ENCODE results near the gene GIT2. TPM values are rescaled to one million over a fixed set of nuclear protein-coding genes. Genes with fewer than 3 reads are reported as not detected.

The GIT2 gene
- total and polyA plus RNA-seq, 2 of the 8 experiments (the other 6 are each of a cell fraction or from before 2014, with no cell fraction given), result 9.6 to 20.7 TPM

DNA sequence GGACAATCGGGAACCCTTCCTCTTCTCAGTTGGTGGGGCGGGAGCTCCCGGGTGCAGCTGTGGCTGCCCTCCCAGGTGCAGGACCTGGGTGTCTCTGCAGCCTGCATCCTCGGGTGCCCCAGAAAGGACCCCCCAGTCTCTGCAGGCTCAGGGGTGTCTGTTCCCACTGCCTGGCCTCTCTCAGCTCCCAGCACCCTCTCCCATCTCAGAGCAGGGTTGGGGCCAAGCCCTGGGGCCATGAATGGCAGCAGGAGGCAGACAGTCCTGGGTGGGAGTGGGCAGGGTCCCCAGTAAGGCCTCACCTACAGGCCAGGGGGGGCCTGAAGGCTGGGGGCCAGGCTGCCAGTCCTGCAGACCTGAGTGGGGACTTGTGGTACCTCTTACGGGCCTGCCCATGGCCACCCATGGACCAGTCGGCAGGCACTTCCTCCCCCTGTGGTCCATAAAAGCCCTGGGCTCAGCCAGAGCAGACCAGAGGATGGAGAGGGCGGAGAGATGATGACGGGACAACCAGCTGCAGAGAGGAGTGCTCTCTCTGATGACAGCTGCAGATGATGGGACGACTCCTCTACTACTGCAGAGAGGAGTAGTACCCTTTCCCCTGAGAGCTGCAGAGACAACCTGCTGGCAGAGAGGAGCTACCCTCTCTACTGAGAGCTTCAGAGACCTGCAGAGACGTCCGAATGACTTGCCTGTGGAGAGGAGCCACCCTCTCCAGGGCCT is 69.5 kb downstream of the GIT2 start (continued):
- TF ChIP-seq, protein P1, sequence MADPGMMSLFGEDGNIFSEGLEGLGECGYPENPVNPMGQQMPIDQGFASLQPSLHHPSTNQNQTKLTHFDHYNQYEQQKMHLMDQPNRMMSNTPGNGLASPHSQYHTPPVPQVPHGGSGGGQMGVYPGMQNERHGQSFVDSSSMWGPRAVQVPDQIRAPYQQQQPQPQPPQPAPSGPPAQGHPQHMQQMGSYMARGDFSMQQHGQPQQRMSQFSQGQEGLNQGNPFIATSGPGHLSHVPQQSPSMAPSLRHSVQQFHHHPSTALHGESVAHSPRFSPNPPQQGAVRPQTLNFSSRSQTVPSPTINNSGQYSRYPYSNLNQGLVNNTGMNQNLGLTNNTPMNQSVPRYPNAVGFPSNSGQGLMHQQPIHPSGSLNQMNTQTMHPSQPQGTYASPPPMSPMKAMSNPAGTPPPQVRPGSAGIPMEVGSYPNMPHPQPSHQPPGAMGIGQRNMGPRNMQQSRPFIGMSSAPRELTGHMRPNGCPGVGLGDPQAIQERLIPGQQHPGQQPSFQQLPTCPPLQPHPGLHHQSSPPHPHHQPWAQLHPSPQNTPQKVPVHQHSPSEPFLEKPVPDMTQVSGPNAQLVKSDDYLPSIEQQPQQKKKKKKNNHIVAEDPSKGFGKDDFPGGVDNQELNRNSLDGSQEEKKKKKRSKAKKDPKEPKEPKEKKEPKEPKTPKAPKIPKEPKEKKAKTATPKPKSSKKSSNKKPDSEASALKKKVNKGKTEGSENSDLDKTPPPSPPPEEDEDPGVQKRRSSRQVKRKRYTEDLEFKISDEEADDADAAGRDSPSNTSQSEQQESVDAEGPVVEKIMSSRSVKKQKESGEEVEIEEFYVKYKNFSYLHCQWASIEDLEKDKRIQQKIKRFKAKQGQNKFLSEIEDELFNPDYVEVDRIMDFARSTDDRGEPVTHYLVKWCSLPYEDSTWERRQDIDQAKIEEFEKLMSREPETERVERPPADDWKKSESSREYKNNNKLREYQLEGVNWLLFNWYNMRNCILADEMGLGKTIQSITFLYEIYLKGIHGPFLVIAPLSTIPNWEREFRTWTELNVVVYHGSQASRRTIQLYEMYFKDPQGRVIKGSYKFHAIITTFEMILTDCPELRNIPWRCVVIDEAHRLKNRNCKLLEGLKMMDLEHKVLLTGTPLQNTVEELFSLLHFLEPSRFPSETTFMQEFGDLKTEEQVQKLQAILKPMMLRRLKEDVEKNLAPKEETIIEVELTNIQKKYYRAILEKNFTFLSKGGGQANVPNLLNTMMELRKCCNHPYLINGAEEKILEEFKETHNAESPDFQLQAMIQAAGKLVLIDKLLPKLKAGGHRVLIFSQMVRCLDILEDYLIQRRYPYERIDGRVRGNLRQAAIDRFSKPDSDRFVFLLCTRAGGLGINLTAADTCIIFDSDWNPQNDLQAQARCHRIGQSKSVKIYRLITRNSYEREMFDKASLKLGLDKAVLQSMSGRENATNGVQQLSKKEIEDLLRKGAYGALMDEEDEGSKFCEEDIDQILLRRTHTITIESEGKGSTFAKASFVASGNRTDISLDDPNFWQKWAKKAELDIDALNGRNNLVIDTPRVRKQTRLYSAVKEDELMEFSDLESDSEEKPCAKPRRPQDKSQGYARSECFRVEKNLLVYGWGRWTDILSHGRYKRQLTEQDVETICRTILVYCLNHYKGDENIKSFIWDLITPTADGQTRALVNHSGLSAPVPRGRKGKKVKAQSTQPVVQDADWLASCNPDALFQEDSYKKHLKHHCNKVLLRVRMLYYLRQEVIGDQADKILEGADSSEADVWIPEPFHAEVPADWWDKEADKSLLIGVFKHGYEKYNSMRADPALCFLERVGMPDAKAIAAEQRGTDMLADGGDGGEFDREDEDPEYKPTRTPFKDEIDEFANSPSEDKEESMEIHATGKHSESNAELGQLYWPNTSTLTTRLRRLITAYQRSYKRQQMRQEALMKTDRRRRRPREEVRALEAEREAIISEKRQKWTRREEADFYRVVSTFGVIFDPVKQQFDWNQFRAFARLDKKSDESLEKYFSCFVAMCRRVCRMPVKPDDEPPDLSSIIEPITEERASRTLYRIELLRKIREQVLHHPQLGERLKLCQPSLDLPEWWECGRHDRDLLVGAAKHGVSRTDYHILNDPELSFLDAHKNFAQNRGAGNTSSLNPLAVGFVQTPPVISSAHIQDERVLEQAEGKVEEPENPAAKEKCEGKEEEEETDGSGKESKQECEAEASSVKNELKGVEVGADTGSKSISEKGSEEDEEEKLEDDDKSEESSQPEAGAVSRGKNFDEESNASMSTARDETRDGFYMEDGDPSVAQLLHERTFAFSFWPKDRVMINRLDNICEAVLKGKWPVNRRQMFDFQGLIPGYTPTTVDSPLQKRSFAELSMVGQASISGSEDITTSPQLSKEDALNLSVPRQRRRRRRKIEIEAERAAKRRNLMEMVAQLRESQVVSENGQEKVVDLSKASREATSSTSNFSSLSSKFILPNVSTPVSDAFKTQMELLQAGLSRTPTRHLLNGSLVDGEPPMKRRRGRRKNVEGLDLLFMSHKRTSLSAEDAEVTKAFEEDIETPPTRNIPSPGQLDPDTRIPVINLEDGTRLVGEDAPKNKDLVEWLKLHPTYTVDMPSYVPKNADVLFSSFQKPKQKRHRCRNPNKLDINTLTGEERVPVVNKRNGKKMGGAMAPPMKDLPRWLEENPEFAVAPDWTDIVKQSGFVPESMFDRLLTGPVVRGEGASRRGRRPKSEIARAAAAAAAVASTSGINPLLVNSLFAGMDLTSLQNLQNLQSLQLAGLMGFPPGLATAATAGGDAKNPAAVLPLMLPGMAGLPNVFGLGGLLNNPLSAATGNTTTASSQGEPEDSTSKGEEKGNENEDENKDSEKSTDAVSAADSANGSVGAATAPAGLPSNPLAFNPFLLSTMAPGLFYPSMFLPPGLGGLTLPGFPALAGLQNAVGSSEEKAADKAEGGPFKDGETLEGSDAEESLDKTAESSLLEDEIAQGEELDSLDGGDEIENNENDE (IDR thresholded peaks at IDR 0.05; ENCODE audit: insufficient replicate concordance, low read length), result no peak
